ENCODE data around the gene FIG4.
"Not testable (repeated sequence)": the region's sequence is repeated elsewhere in the genome, so short reads cannot be mapped to it uniquely, and the experiment has no call there.

The FIG4 gene

DNA sequence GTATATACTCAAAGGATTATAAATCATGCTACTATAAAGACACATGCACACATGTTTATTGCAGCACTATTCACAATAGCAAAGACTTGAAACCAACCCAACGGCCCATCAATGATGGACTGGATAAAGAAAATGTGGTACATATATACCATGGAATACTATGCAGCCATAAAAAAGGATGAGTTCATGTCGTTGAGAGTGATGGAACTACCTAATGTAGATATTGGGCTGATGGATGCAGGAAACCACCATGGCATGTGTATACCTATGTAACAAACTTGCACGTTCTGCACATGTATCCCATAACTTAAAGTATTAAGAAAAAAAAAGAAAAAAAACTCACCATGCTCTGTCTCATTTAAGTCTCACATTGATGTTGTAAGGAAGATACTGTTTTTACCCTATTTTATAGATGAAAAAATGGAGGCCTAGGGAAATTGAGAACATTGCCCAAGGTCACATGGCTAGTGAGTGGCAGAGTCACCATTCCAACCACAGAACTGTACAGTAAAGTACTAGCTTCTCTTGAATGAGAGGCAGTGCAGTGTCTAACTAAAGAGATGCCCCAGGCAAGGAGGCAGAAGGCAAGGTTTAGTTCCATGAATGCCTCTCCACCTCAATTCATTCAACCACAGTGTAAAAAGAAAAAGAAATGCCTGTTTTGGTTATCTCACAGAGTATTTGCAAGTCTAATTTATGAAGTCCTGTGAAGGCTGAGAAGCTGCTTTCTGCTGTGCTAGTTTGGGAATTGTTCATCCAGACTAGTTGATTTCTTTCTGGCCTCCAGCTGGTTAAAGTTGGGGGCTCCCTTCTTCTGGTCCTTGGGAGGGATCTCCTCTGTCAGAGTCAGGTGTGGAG lies 68.2 kb downstream of the FIG4 start:
- no peak for DNase-seq (ENCODE audit: low read depth in 2 of 2, low spot score in 1 of 2)

DNA sequence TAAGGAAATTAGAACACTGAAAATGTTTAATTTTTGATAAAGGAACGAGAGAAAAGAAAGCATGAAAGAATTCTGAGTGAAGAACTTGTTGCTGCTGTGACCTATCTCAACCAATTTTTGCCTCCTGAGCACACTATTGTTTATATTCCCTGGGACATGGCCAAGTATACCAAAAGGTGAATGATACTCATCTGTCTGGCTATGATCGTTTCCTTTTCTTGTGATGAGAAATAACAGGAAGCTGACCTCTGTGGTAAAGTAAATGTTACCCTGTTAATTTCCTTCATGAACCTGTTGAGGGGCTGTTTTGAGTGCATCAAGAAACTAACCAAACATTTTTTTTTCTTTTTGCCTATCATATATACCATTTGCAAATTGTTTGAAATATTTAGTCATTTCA lies 69.1 kb downstream of the FIG4 start:
- DNase-seq (ENCODE audit: low read depth in 2 of 2, low spot score in 1 of 2): no peak

DNA sequence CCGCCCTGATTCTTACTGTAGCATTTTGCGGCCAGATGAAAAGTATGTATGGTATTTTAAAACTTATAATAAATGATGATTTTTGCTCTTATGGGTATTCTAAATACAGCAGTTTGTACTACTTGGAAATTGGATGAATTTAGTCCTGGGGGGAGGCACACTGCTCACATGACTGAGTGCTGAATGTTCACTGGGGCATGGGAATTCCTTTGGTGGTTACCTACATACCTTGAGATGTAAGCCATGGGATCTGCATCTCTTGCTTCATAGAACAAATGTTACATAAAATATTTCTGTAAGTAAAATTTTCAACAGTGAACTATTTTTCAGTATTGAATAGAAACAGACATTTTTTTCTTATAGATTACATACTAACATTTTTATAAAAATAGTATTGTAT lies 71.1 kb downstream of the FIG4 start:
- DNase-seq (ENCODE audit: low read depth in 2 of 2, low spot score in 1 of 2): no peak

DNA sequence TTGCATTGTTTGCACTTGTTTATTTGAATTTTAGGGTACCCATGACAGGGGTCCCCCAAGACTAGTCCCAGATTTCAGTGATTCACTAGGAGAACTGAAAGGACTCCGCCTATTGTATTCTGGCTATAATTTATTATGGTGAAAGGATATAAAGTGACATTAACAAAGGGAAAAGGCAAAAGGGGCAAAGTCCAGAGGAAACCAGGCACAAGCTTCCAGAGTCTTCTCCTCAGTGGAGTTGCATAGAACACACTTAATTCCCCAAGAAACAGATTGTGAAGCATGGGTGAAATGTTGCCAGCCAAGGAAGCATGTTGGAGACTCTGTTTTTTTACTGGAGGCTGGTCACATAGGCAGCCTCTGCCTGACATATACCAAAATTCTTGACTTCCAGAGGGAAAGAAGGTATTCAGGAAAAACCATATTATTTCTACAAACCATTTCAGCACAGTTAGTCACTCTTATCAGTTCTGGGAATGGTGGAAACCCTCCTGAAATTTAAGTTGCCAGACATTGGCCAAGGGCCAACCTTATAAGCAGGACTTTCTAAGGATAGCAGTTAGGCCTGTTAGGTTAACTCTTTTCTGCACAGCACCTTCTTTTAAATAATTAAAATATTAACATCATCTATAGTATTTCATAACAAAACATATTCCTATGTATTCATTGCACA lies 71.8 kb downstream of the FIG4 start:
- DNase-seq (ENCODE audit: low read depth in 2 of 2, low spot score in 1 of 2): no peak

DNA sequence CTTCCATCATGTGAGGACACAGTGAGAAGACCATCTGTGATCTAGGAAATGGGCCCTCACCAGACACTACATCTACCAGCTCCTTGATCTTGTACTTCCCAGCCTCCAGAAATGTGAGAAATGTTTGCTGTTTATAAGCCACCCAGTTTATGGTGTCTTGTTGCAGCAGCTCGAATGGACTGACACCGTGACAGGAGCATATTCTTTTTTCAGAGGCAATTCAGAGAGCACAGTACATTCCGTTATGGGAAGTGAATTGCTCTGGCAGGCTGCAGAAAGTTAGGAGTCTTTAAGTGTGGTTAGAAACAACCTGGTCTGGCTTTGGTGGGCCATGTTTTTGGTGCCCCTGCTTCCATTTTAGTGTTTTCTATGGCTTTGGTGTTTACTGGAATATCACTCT lies 75.1 kb downstream of the FIG4 start:
- DNase-seq (ENCODE audit: low read depth in 2 of 2, low spot score in 1 of 2): no peak

DNA sequence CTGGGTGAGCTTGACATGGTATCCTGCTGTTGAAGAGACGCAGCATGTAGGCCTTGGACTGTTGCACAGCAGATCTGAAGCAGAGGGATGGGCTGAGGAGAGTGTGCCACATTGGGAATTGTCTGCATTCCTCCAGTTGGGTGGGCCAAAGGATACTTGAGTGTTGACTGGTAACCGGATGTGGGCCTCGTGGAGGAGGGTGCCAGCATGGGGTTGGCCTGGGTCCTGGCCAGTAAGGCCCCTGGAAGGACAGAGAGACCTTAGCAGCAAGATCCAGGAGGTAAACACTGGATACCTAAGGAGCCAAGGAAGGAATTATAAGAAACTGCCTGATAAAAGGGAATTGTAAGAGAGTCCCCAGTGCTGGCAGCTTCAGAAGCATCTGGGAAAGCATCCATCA lies 76.9 kb downstream of the FIG4 start:
- no peak for DNase-seq (ENCODE audit: low read depth in 2 of 2, low spot score in 1 of 2)

DNA sequence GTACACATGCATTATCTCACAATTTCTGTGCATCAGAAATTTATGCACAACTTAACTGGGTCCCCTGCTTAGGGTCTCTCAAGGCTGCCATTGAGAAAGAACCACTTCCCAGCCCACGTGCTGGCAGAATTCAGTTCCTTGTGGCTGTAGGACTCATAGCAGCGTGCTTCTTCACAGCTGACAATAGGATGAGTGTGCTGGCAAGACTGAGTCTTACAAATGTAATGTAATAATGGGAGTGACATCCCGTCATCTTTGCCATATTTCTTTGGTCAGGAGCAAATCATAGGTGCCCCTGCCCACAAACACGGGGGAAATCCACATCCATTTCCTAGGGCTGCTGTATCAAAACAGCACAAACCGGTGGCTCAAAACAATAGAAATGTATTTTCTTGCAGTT lies 77.4 kb downstream of the FIG4 start:
- no peak for DNase-seq (ENCODE audit: low read depth in 2 of 2, low spot score in 1 of 2)

DNA sequence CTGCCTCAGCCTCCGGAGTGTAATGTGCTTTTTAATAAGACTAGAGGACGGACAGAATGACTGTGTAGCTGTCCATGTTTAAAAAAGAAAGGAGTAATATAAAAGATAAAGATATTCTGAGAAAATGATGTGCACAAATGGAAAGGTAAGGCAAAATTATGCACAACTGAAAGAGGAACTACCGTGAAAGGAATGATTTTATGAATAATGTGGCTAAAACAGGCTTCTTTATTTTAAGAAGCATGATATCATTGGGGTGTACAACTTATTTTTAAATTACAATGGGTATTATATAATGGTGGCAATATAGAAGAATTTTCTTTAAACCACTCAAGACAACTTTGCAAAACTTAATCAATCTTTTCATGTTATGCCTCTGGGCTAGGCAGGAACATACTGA lies 78.1 kb downstream of the FIG4 start:
- no peak for DNase-seq (ENCODE audit: low read depth in 2 of 2, low spot score in 1 of 2)

DNA sequence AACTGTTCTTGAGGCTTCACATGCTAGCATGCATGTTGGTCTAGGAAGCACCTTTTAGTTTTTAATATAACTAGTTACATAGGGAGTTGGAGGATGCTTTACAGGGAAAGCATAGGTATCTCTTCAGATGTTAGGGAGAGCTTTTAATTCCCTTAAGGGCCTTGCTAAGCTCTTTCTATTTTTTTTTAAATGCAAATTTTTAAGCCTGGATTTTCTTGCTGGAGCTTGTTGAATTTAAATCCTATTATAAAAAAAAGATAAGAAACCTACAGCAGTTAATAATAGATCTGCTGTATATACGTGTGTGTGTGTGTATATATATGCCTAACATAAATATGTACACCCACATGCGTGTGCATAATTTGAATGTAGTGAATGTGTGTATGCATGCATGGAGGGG lies 79.0 kb downstream of the FIG4 start:
- DNase-seq (ENCODE audit: low read depth in 2 of 2, low spot score in 1 of 2): no peak

DNA sequence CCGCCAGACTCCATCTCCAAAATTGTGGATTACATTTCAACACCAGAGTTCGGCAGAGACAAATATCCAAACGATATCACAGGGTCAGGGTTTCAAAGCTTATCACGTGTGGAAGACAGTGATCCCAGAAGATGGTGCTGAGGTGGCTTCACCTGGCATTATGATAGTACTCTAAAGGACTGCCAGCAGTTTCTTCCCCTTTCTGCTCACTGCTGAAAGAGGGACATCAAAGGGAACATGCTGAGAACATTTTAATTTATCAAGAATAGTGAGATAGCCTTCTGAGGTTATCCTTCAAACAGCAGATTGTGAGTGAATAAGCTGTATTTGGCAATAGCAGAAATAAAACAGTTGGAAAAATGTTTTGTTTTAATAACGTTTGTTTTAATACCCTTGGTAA lies 79.7 kb downstream of the FIG4 start:
- DNase-seq (ENCODE audit: low read depth in 2 of 2, low spot score in 1 of 2): no peak

DNA sequence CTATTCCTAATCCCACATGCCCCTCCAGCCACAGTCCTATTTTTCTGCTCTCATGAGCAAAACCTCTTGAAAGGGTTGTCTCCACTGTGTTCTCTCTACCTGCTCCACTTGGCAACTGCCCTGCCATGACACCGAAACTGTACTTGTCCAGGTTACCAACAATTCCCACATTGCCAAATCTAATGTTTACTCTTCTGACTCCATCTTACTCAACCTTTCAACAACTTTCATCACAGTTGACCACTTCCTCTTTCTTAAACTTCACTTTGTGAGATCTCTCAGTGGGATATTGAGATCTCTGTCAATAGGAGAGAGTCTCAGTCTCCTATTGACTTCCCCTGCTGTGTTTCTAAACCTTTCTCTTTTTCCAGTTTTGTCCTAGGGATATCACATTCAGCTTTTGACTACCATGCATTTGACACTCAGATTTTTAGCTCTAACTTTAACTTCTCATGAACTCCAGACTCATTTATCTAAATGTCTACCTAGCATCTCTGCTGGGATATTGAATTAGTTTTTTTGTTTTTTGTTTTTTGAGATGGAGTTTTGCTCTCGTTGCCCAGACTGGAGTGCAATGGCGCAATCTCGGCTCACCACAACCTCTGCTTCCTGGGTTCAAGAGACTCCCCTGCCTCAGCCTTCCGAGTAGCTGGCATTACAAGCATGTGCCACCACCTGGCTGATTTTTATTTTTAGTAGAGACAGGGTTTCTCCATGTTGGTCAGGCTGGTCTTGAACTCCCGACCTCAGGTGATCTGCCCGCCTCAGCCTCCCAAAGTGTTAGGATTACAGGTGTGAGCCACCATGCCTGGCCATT lies 81.1 kb downstream of the FIG4 start:
- not testable (repeated sequence) for DNase-seq (ENCODE audit: low read depth in 2 of 2, low spot score in 1 of 2)

DNA sequence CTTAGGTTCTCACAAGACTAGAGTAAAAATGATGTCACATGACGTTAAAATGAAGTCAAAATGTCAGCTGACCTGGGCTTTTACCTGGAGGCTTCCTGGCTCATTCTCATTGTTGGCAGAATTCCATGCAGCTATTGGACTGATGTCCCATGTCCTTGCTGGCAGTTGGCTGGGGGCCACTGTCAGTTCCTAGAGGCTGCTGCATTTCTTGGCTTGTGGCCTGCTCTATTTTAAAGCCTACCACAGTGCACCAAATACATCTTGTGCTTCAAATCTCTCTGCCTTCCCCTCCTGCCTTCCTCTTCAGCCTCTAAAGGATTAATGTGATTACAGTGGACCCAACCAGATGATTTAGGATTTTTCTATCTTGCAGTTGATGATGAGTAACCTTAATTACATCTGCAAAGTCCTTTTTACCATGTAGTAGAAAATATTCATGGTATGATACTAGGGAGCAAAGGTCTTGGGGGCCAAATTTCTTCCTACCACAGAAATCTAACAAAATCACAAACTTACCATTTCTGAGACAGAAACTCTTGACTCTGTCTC lies 81.9 kb downstream of the FIG4 start:
- DNase-seq (ENCODE audit: low read depth in 2 of 2, low spot score in 1 of 2): no peak

DNA sequence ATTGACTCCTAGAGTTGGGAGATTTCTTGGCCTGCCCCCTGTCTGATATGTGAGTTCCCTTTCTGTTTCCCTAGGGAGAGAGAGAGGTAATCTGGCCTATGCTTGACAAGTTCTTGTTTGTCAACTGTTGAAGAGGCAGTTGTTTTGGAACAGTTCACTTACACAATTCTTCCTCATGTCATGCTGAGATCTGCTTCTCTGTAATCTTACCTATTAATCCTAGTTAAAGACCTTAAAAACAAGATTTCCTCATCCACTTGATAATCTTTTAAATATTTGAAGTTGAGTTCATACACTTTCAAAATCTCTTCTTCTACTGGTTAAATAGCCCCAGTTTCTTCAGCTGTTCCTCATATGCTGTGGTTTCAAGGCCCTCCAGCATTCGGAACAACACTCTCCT lies 89.9 kb downstream of the FIG4 start:
- DNase-seq (ENCODE audit: low read depth in 2 of 2, low spot score in 1 of 2): no peak

DNA sequence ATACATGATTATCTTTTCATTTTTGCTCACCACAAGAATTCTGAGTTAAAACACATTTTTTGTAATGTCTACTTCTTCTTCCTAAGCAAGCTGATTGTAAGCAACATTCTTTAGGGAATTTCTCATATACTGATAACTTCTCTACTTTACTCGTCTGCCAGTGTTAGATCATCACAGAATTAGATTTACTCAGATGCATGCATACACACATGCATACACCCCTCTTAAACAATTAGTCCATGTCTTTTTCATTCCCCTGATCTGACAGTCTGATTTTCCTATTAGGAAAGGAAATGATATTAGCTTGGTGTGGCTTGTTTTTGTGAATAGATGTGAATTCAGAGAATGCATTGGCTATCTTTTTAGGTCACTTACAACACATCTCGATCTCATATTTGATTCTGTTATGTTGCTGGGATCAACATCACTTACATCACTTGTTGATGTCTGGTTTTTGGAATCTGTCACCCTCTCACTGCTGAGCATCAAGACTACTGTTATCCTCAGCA lies 91.4 kb downstream of the FIG4 start:
- no peak for DNase-seq (ENCODE audit: low read depth in 2 of 2, low spot score in 1 of 2)

DNA sequence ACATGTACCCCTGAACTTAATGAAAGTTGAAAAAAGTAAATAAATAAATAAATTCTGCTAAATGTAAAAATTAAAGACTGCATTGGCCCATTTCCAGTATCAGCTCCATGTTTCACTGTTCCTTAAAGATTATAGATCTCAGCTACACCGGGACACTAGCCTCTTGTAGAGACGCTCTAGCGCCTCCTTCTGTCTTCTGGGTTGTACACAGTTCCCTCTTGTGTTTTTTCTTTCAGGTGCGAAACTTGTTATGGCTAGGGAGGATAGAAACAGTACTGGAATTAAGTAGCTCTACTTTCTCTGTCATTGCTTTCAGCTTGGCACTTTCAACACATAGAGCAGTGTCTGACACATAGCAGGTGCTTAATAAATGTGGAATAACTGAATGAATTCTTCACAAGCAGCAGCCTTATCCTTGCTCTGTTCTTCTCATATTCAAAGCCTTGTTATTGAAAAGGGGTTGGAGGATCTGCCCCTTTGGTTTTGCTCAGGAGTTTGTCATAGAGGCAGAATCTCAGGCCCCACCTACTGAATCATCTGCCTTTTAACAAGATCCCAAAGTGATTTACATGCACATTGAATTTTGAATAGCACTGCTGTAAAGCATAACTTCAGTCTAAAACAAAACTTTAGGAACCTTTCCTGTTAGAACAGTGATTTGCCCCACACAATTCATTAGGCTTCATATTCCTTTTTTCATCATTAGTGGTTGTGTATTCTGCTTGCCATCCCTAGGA lies 92.3 kb downstream of the FIG4 start:
- no peak for DNase-seq (ENCODE audit: low read depth in 2 of 2, low spot score in 1 of 2)

DNA sequence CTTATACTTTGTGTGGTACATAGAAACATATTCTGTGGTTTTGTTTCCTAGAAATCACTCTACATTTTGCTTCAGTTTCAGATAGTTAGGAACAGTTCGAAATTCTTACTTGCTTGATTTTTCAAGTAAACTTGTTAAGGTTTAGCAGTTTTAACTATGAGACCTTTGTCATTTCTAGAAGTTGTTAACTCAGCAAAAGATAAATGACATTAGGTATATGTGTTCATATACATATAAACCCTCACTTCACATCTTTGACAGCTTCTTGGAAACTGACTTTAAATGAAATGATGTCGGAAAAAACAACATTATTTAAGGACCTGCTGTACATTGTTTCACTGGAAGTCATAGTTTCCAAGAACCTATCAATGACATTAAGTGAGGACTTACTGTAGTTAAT lies 96.2 kb downstream of the FIG4 start:
- DNase-seq (ENCODE audit: low read depth in 2 of 2, low spot score in 1 of 2): no peak

DNA sequence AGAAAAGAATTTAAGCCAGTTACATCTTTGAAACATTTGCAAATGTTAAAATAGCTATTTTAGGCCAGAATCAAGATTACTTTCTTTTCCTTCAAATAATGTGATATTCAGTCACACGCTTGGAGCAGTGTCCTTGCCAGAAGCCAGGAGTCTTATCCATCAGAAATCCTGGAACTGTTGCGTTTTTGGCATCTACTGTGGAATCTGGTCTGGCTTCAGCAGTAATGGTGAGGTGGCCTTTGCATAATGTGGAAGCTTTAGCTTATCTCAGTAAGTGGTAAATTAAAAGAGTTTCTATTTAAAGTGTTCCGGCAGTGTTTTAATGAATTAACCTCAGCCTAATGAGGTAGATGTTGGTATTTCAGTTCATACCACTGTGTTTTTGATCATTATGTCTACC lies 97.6 kb downstream of the FIG4 start:
- DNase-seq (ENCODE audit: low read depth in 2 of 2, low spot score in 1 of 2): no peak

DNA sequence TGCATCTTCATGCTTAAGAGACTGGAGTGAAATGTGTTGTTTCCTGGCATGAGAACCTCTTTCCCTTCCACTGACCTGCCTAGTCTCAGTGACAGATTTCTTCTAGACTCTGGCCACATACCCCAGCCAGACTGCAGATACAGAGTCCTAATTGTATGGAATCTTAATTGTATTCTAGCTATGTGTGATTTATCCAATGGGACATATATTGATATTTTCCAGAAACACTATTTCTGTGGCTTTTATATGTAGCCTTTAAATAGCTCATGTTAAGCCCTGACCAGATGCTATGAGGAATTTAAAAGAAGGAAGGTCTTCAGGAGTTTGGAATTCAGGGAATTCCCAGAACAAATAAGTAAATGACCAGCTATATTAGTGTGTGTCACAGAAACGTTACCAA lies 99.0 kb downstream of the FIG4 start:
- DNase-seq (ENCODE audit: low read depth in 2 of 2, low spot score in 1 of 2): no peak

DNA sequence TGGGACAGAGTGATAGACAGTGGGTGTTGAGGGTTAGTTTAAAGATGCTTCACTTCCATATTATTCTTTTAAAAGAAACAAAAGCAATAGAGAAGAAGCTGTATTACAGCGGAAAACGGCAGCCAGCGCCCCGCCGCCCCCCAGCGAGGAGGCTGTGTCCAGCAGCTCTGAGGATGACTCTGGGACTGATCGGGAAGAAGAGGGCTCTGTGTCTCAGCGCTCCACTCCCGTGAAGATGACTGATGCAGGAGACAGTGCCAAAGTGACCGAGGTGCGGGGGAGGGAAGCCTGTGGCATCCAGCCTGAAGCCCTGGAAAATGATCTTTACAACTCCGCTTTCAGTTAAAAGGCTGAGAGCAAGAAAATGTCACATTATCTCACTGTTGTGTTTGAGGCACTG lies 100.2 kb downstream of the FIG4 start:
- no peak for DNase-seq (ENCODE audit: low read depth in 2 of 2, low spot score in 1 of 2)

DNA sequence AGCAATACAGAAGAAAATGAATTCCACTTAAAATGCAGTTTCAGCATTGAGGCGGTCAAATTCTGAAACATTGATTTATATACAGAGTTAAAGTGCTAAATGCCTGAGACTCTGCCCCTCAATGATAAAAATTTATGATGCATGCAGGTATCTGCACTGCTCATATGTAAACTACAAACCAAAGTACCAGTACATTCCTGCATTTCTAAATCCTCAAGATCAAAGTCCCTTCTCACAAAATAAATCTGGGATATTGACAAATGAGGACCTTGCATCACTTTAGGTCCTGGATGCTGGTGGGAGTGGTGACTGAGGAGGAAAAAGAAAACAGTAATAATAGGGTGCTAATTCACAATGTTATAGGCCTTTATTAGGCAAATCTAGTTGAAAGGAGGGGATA lies 101.9 kb downstream of the FIG4 start:
- no peak for DNase-seq (ENCODE audit: low read depth in 2 of 2, low spot score in 1 of 2)

DNA sequence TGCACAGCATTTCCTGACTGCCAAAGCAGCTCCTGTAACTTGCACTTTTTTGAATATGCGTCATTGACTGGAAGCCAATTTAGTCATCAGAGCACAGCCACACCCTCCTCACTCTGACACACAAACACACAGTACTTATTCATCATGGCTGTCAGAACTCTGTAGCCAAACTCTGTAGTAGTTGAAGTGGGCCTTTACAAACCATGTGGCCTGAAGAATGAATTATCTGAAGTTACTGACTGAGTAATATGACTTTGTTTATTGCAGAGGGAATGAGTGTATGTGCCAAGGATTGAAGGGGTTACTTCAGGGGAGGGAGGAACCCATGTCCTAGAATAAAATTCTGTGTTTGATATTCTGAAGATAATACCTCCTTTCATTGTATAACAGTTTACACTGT lies 102.7 kb downstream of the FIG4 start:
- DNase-seq (ENCODE audit: low read depth in 2 of 2, low spot score in 1 of 2): no peak

Measured in stimulated activated CD8-positive, alpha-beta memory T cell treated with anti-CD3 and anti-CD28 coated beads, Interleukin-4, amount 100 ng/mL, for 4 hours (primary cell).